Effector memory CD8-positive, alpha-beta T cell (primary cell): ENCODE measurements around the gene NEURL1.
A peak's percentile ranks its signal among the peaks of the same experiment; 100 is the strongest.

Source experiments
- ATAC-seq: fragments of 150-1000 bp; cut with Tn5 transposase; replicated peaks from 2 replicates; pipeline ENCODE4 v1.10.0; 2021; ENCODE audit warnings: mild to moderate bottlenecking, moderate library complexity
- DNase-seq, 3 experiments: peaks; one replicate each; pipeline ENCODE4 v3.0.0; 2021
- H3K27ac Mint-ChIP-seq, 2 donors: one replicate each; pipeline ENCODE4 v1.8.0; 2022; ENCODE audit warnings: mild to moderate bottlenecking in 2 of 2, mixed read lengths in 2 of 2, moderate library complexity in 2 of 2
- H3K27me3 Mint-ChIP-seq, 2 donors: one replicate each; pipeline ENCODE4 v1.8.0; 2022; ENCODE audit warnings: mixed read lengths in 2 of 2
- H3K36me3 Mint-ChIP-seq: one replicate; pipeline ENCODE4 v1.8.0; 2022; ENCODE audit warnings: mild to moderate bottlenecking, moderate library complexity, mixed read lengths; ENCODE audit not compliant: insufficient read depth
- H3K4me1 Mint-ChIP-seq, 2 donors: one replicate each; pipeline ENCODE4 v1.8.0; 2022; ENCODE audit warnings: low read depth in 2 of 2, mixed read lengths in 2 of 2
- H3K4me3 Mint-ChIP-seq, 2 donors: one replicate each; pipeline ENCODE4 v1.8.0; 2022; ENCODE audit warnings: mild to moderate bottlenecking in 2 of 2, mixed read lengths in 2 of 2, moderate library complexity in 2 of 2
- H3K9me3 Mint-ChIP-seq, 2 donors: one replicate each; pipeline ENCODE4 v1.8.0; 2022; ENCODE audit warnings: mixed read lengths in 2 of 2

Gene NEURL1

GRCh38 chr10:103576862-103577261, 83.4 kb downstream of the NEURL1 start:
- Mint-ChIP-seq H3K36me3 (no peaks in the 10 kb centered on the region), H3K4me1 (no peaks in the 10 kb centered on the region), H3K9me3 (no peaks in the 10 kb centered on the region), H3K27me3 (peaks cover 11 to 33% of the 10 kb centered on the region in 2 donors), H3K27ac (peak overlapping the region in 1 of 2 donors; percentile 34), H3K4me3 (no peak overlapping the region)
- ATAC-seq = no peak
- no peak for DNase-seq

- Mint-ChIP-seq H3K36me3 (no peaks in the 10 kb centered on the region), H3K27ac (no peak overlapping the region), H3K4me1 (peaks cover 1 to 5% of the 10 kb centered on the region in 2 donors), H3K4me3 (no peak overlapping the region), H3K27me3 (peaks cover 6 to 20% of the 10 kb centered on the region in 2 donors), H3K9me3 (no peaks in the 10 kb centered on the region)
- ATAC-seq (no peak), DNase-seq (no peak)
These were observed 85.4 kb downstream of the NEURL1 start for GRCh38 chr10:103578782-103579382.

DNA sequence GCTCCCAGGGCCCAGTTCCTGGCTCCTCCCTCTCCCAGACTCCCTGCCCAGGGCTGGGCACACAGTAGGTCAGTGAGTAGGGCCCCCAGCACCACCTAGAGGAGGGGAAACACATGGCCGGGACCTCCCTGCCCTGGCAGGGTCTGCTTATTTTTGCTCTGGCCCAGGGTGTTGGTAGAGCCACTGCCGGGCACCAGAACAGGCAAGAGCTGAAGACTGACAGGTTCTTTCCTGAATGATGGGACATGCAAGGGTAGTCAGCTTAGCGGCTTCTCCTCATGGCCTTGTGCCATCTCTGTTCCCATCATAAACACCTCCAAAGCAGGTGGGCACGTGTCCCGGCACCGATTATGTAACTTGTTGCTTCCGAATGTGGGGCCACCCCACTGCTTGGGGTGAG, 86.5 kb downstream of the NEURL1 start:
- DNase-seq (no peak), ATAC-seq (no peak)
- peaks cover 4 to 15% of the 10 kb centered on the region in 2 donors for H3K27me3 Mint-ChIP-seq
- H3K36me3 Mint-ChIP-seq = no peaks in the 10 kb centered on the region
- no peaks in the 10 kb centered on the region for H3K9me3 Mint-ChIP-seq
- H3K4me1 Mint-ChIP-seq = peaks cover 3 to 9% of the 10 kb centered on the region in 2 donors
- no peak overlapping the region for H3K4me3 Mint-ChIP-seq
- no peak overlapping the region for H3K27ac Mint-ChIP-seq

- no peak overlapping the region for H3K4me3 Mint-ChIP-seq
- peaks cover 2% of the 10 kb centered on the region for H3K36me3 Mint-ChIP-seq
- peaks cover 3 to 10% of the 10 kb centered on the region in 2 donors for H3K4me1 Mint-ChIP-seq
- H3K27ac Mint-ChIP-seq = no peak overlapping the region
- H3K9me3 Mint-ChIP-seq = no peaks in the 10 kb centered on the region
- ATAC-seq = no peak
- no peak for DNase-seq
- peaks cover under 1 to 15% of the 10 kb centered on the region in 2 donors for H3K27me3 Mint-ChIP-seq
These were observed 86.9 kb downstream of the NEURL1 start for GRCh38 chr10:103580430-103580829.

- Mint-ChIP-seq H3K27me3 (peaks cover 0 to 6% of the 10 kb centered on the region in 2 donors), H3K4me3 (no peak overlapping the region), H3K36me3 (peaks cover 3% of the 10 kb centered on the region), H3K27ac (no peak overlapping the region), H3K9me3 (no peaks in the 10 kb centered on the region), H3K4me1 (peaks cover 3 to 10% of the 10 kb centered on the region in 2 donors)
- ATAC-seq (no peak), DNase-seq (no peak)
These were observed 88.0 kb downstream of the NEURL1 start for GRCh38 chr10:103581499-103581898.

- Mint-ChIP-seq H3K36me3 (peaks cover 6% of the 10 kb centered on the region), H3K27ac (peak overlapping the region; percentile 13 to 69), H3K4me3 (peak overlapping the region in 1 of 2 donors; percentile 22), H3K27me3 (peaks cover 0 to under 1% of the 10 kb centered on the region in 2 donors), H3K9me3 (no peaks in the 10 kb centered on the region), H3K4me1 (peaks cover 3 to 10% of the 10 kb centered on the region in 2 donors)
- DNase-seq = no peak
- no peak for ATAC-seq
These were observed 89.0 kb downstream of the NEURL1 start for GRCh38 chr10:103582331-103583123.

DNA sequence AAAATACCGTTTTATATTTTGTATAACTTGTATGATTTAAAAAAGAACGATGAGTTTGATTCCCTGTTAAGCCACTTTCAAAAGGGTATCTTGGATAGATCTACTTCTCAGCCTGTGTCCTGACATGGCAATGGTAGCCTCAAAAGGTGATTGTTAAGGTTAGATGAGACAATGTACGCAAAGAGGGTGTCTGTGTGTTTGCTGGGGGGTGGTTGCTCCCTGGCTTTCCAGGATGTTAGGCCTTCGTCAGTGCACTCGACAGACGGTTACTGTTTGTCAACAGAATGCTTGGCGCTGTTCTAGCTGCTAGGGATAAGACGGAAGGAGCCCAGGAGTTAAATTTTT, 90.3 kb downstream of the NEURL1 start:
- Mint-ChIP-seq H3K4me1 (peaks cover 3 to 10% of the 10 kb centered on the region in 2 donors), H3K4me3 (peak overlapping the region; percentile 87 to 88), H3K27ac (peak overlapping the region; percentile 81 to 87), H3K36me3 (peaks cover 8% of the 10 kb centered on the region), H3K9me3 (no peaks in the 10 kb centered on the region), H3K27me3 (no peaks in the 10 kb centered on the region)
- DNase-seq (peak in 1 of 3 experiments; percentile 11), ATAC-seq (peak; percentile 18)

- peak overlapping the region; percentile 87 to 88 for H3K4me3 Mint-ChIP-seq
- ATAC-seq (peak; percentile 77), DNase-seq (peak; percentile 28 to 48 (median 37))
- H3K27me3 Mint-ChIP-seq = no peaks in the 10 kb centered on the region
- no peaks in the 10 kb centered on the region for H3K9me3 Mint-ChIP-seq
- peak overlapping the region; percentile 81 to 87 for H3K27ac Mint-ChIP-seq
- peaks cover 8% of the 10 kb centered on the region for H3K36me3 Mint-ChIP-seq
- peaks cover 3 to 10% of the 10 kb centered on the region in 2 donors for H3K4me1 Mint-ChIP-seq
These were observed 90.9 kb downstream of the NEURL1 start for GRCh38 chr10:103584216-103585010.

GRCh38 chr10:103585011-103585405, 91.5 kb downstream of the NEURL1 start:
- no peaks in the 10 kb centered on the region for H3K27me3 Mint-ChIP-seq
- peaks cover 3 to 10% of the 10 kb centered on the region in 2 donors for H3K4me1 Mint-ChIP-seq
- no peak for DNase-seq
- H3K9me3 Mint-ChIP-seq = no peaks in the 10 kb centered on the region
- H3K36me3 Mint-ChIP-seq = peaks cover 8% of the 10 kb centered on the region
- H3K4me3 Mint-ChIP-seq = peak overlapping the region; percentile 87 to 88
- ATAC-seq = no peak
- H3K27ac Mint-ChIP-seq = peak overlapping the region in 1 of 2 donors; percentile 68

GRCh38 chr10:103587073-103587472, 93.6 kb downstream of the NEURL1 start:
- H3K9me3 Mint-ChIP-seq = no peaks in the 10 kb centered on the region
- peaks cover 8% of the 10 kb centered on the region for H3K36me3 Mint-ChIP-seq
- no peak overlapping the region for H3K4me3 Mint-ChIP-seq
- no peak for DNase-seq
- H3K27ac Mint-ChIP-seq = no peak overlapping the region
- no peak for ATAC-seq
- no peaks in the 10 kb centered on the region for H3K27me3 Mint-ChIP-seq
- peaks cover 3 to 10% of the 10 kb centered on the region in 2 donors for H3K4me1 Mint-ChIP-seq

DNA sequence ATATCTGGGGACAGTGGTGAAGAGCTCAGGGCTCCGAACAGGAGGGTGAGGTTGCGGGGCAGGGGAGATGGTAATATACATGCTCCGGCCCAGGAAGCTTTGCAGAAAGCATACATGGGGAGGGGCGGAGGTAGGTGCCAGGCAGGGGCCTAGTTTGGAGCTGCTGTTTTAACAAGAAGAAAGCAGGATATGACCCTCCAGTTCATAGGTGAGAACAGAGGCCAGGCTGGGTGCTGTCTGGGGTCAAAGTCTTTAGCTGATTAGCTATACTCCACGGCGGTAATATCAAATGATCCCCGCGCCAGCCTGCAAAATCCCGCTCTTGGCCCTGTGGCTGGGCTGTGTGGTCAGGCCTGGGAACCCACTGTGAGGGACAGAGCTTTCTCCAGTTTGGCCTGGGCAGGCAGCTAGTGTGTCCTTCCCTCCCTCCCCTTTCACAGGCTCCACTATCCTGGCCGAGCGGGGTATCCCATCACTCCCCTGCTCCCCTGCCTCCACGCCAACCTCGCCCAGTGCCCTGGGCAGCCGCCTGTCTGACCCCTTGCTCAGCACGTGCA, 95.6 kb downstream of the NEURL1 start:
- H3K27ac Mint-ChIP-seq = peak overlapping the region in 1 of 2 donors; percentile 1
- H3K27me3 Mint-ChIP-seq = no peaks in the 10 kb centered on the region
- no peak overlapping the region for H3K4me3 Mint-ChIP-seq
- no peaks in the 10 kb centered on the region for H3K9me3 Mint-ChIP-seq
- no peak for ATAC-seq
- no peak for DNase-seq
- peaks cover 8% of the 10 kb centered on the region for H3K36me3 Mint-ChIP-seq
- peaks cover 0 to 3% of the 10 kb centered on the region in 2 donors for H3K4me1 Mint-ChIP-seq

GRCh38 chr10:103590060-103590459, 96.6 kb downstream of the NEURL1 start:
- peaks cover 0 to under 1% of the 10 kb centered on the region in 2 donors for H3K4me1 Mint-ChIP-seq
- H3K27me3 Mint-ChIP-seq = no peaks in the 10 kb centered on the region
- no peak overlapping the region for H3K27ac Mint-ChIP-seq

DNA sequence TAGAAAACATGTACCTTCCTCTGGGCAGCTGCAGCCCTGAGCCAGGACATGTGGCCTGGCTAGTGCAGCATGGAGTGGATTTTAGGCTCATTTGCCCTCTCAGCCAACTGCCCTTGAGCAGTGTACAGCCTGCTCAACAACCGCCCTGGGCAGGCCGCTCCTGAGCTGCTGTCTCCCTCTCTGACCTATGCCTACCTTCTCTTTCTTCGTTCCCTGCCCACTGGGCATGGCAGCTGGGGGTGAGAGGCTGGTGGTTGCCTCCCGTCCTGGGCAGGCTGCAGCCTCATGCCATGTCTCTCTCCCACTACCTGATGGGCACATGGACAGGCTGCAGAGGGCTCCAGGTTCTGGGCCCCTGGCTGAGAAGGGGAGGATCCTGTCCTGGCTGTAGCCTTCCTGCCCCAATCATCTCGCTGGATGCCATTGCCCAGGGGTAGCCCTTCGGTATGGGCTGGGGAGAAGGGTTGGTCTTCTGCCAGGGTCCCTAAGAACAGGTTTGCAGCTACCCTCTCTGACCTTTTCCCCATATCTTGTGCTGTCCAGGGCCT, 97.3 kb downstream of the NEURL1 start:
- Mint-ChIP-seq H3K27me3 (no peaks in the 10 kb centered on the region), H3K4me3 (no peak overlapping the region), H3K27ac (no peak overlapping the region), H3K4me1 (no peaks in the 10 kb centered on the region), H3K36me3 (peaks cover 5% of the 10 kb centered on the region), H3K9me3 (no peaks in the 10 kb centered on the region)
- ATAC-seq (no peak), DNase-seq (no peak)

More at GRCh38 chr10:103590060-103590459, 96.6 kb downstream of the NEURL1 start:
- H3K36me3 Mint-ChIP-seq = peaks cover 8% of the 10 kb centered on the region
- no peak for ATAC-seq
- no peaks in the 10 kb centered on the region for H3K9me3 Mint-ChIP-seq
- no peak overlapping the region for H3K4me3 Mint-ChIP-seq
- no peak for DNase-seq
